SU-DHL-6 (cell line): ENCODE results near the gene NAP1L1.

Source experiments
- CTCF ChIP-seq: fragments of 200-600 bp; sonication (generic); IDR thresholded peaks from one replicate; pipeline ENCODE4 v1.5.1; 2017; ENCODE audit warnings: antibody characterized with exemption, mild to moderate bottlenecking, low read length, moderate library complexity; ENCODE audit not compliant: insufficient read depth, poor library complexity, severe bottlenecking
- EZH2phosphoT487 ChIP-seq: fragments of 200-600 bp; sonication (generic), shearing (Covaris generic); conservative IDR thresholded peaks from 2 replicates; pipeline ENCODE4 v1.6.1; 2018; ENCODE audit warnings: mild to moderate bottlenecking, antibody characterized with exemption, low read length, moderate library complexity, mixed read lengths

- TF ChIP-seq CTCF = no peak
- TF ChIP-seq EZH2phosphoT487 = no peak
Measured at GRCh38 chr12:76074701-76075336, 9.7 kb downstream of the NAP1L1 start.
